GM18511 (cell line): ENCODE data around the gene RHOXF2B.
"Not testable (repeated sequence)": the region's sequence is repeated elsewhere in the genome, so short reads cannot be mapped to it uniquely, and the experiment has no call there.

Source experiments
- ATAC-seq: cut with Tn5 transposase; IDR thresholded peaks from one replicate; pipeline ENCODE4 v1.9.1; 2021; ENCODE audit warnings: mild to moderate bottlenecking, moderate library complexity; ENCODE audit not compliant: unreplicated experiment

RHOXF2B gene

DNA sequence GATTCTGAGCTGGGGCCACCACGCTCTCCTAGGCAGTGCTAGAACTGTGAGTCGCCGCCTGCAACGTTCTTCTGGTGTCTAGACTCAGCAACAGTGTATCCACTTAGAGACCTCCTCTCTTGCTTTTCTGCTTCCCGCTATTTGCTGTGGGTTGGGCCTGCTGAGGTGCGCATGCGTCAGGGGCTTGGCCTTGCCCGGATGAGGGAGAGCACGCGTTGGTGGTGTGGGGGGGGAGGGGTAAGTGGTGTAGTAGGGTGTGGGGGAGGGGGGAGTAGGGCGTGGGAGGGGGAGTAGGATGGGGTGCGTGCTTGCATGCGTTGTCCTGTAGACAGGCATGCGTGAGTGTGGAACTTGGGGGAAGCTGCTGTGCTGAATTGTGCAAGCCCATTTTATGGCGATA lies at the start of gene RHOXF2B:
TSS of gene RHOXF2B (minus strand) at position 101 of the 400 bp plus-strand sequence. CDS start 138 bp downstream, outside the sequence.
- not testable (repeated sequence) for ATAC-seq

DNA sequence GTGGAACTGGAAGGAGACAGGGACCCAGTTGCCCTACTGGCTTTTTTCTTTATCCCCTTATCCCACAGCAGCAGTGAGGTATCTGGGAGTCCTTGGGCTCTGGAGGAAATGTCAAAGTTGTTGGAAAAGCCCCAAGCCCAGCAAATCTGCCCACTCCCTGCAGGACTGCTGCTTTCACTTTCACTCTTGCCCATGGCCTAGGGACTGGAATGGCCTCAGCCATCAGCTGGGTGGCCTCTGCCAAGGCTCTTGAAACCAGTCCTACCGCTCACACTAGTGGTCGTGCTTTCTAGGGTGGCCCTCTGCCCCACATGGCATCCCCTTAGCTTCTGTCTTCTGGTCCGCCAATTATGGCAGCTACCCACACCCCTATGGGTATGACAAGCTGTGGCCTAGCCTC lies 48.0 kb upstream of the RHOXF2B start:
- ATAC-seq: no peak

DNA sequence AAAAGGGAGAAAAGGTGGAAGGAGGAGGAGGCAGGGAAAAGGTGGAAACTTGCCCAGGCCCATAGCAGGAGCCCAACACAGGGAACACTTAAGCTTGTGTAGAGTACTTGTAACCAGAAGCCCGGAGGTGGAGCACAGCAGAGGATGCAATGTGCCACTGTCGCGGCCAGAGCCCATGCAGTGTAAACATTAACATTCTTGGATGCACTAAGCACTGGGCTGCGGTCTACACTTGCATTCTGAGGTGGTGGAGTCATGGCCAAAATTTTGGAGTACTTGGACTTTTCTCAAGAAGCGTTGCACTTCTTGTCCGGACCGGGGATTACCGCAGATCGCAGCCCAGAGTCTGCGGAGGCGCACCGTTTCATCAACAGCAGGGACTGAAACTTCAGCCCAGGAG lies 42.7 kb upstream of the RHOXF2B start:
- ATAC-seq: no peak

DNA sequence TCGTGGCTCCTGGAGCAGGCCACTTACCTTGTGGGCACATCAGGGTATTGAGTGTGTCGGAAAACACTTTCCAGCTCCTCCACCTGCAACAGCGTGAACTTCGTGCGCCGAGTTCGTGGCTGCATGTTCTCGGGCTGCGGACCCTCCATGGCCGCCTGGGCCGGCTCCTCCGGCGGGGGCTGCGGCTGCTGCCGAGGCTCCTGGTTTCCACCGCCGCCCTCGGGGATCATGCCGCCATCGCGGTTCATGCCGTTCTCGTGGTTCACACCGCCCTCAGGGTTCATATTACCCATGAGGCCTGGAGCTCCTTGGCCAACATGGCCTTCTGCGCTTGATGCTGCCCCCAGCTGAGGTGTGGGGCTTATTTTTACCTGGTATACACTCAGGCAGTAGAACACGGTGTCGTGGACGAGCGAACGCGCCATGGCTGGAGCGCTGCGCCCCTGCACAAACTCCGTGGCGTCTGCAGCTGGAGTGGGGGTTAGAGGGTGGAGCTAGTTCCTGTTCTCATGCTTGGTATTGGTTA lies 38.0 kb upstream of the RHOXF2B start, which contains the start of gene RHOXF1:
TSS of gene RHOXF1 (minus strand) at position 476 of the 526 bp plus-strand sequence. CDS start at position 425, 51 bp downstream.
- ATAC-seq: no peak

DNA sequence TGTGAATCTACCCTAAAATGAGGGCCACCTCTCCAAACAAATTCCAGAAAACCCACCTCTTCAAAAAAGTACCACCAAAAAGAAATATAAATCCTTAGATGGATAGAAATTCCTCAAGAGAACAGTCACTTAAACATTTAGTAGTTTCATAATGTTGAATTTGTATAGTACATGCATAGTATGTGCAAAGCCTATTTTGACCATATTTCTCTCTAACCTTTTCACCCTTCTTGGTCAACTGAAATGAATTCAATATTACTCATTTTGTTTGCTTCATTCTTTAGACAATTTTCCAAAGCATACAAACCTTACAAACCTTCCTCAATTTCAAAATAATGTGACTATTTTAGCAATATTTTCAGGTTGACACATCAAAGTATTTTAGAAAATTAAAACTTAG lies 34.1 kb upstream of the RHOXF2B start:
- ATAC-seq: no peak

DNA sequence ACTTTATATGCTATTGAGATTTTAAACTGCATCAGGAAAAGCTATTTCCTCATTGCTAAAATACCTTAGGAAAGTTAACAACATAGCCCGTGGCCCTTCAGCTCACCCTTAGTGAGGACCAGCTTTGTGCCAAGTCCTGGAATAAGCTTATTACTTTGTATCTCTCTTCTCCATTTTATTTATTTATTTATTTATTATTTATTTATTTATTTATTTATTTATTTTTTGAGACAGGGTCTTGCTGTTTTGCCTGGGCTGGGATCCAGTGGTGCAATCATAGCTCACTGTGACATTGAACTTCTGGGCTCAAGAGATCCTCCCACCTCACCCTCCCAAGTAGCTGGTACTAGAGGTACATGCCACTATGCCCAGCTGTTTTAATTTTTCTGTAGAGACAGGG lies 31.9 kb upstream of the RHOXF2B start:
- ATAC-seq: no peak

DNA sequence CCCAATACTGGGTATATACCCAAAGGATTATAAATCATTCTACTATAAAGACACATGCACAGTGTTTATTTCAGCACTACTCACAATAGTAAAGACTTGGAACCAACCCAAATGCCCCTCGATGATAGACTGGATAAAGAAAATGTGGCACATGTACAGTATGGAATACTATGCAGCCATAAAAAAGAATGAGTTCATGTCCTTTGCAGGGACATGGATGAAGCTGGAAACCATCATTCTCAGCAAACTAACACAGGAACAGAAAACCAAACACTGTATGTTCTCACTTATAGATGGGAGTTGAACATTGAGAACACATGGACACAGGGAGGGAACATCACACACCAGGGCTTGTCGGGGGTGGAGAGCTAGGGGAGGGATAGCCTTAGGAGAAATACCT lies 27.2 kb upstream of the RHOXF2B start:
- not testable (repeated sequence) for ATAC-seq

DNA sequence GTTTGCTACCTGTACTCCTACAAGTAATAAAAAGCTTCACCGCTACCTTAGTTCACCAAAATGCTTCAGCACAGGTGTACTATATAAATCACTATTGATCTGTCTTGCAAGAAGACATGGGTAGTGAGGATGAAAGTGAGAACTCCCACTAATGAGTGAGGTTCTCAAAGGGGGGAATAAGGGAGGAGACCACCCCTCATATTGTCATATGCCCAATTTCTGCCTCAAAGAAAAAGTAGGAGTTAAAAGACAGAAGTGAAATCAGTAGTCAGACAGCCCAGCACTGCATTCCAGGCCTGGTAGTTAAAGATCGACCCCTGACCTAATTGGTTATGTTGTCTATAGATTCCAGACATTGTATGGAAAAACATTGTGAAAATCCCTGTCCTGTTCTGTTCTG lies 23.6 kb upstream of the RHOXF2B start:
- ATAC-seq: not testable (repeated sequence)

DNA sequence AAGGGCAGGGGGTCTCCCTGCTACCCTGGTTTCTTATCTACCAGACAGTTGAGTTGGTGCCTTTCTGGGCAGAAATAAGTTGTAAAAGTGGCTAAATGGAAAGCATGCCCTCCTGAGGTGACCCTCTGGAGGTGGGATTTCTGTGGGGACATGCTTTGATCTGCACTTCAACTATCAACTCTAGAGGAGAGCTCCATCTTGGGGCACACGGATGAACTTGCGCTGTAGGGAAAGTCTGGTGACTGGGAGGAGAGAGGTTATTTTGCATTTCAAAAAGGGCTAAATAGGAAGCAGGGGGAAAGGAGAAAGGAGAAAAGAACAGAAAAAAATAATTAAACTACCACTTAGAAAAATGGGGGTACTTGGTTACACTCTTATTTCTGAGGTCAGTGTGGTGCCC lies 12.7 kb upstream of the RHOXF2B start:
- no peak for ATAC-seq

DNA sequence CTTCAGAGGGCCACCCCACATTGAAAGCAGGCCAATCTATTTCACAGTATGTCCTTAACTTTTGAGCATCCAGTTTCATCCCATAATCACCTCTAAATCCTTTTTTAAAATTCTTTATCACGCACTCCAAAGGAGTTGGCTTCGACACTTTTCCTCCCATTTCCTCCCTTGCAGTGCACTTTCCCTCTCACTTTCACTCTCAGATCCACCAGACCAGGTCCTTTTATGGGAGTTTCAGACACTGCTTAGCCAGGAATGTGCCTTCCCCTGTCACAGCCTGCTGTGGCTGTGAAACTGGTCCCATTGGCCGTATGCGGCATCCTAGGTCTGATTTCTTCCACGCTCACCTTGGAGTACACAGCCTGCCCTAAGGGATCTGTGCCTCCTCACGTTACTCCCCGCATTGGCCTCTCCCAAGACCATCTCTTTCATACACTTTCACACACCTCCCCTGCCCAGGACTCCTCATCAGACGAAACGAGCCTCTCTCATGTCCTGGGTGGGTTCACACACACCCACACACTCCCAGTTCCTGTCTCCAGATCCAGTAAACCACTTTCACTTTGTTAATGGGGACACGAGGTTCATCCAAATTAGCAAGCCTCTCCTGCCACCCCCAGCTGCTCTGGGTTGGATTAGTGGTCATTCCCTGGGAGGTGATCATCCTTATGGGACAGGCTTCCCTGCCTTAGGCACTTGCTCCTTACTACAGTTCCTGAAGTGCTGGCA lies 10.0 kb upstream of the RHOXF2B start:
- ATAC-seq: no peak

DNA sequence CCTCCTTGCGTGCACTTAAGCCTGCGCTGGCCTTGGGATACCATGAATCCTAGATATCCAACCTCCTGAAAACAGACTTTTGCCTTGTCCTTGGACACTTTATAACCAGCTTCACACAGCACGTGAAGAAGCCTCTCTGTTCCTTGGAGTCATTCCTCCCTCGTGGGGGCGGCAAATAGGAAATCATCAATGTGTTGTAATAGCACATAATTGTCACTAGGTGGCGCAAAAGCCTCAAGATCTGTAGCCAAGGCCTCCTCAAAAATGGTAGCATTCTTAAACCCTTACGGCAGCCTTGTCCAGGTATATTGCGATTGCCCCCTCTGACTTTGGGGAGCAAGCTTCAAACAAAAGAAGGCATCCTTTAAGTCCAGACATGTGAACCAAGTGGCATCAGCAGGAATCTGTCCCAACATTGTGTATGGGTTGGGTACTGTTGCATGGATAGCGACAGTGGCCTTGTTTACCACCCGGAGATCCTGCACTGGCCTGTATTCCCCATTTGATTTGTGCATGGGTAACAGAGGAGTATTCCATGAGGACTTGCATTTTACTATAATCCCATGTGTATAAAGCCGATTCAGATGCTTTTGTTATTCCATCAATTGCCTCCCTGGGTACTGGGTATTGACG lies 8.2 kb upstream of the RHOXF2B start:
- not testable (repeated sequence) for ATAC-seq

DNA sequence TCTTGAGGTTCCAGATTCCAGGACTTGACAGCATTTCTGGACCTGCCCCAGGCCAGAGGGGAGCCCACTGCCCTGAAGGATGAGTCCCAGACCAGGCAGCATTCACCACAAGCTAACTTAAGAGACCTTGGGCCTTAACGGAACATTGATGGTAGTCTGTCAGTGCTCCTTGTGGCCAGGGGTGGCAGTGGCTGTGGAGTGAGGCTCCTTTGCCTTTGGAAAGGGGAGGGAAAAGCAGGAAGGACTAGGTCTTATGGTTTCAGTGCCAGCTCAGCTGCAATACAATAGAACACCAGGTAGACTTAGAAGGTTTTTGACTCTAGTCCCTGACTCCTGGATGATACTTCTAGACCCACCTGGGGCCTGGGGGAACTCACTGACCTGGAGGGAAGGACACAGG lies 11.3 kb downstream of the RHOXF2B start:
- ATAC-seq: not testable (repeated sequence)

DNA sequence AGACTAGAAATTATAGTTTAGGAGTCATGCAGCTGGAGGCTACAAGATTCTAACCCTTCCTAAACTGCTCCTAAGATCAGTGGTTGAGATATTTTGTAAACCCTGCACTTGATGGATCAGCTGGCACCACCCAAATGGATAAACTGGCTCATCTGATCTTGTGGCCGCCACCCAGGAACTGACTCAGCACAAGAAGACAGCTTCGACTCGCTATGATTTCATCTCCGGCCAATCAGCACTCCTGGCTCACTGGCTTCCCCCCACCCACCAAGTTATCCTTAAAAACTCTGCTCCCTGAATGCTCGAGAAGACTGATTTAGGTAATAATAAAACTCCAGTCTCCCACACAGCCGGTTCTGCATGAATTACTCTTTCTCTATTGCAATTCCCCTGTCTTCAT lies 34.8 kb downstream of the RHOXF2B start:
- ATAC-seq: not testable (repeated sequence)

DNA sequence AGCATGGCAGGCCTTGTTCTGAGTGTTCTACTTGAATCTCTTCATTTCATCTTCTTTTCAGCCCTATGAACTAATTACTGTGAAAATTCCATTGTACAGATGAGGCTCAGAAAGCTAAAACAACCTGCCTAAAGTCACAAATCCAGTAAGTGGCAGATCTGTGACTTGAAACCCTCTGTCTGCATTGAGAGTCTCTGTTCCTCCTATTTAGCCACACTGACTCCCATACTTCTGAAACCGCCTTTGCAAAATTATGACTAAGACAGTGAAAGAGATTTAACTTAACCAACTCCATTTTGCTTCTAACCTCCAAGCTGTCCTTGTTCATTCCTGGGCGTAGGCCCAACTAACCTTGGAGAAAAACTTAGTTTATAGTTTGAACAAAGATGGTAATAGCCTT lies 35.2 kb downstream of the RHOXF2B start:
- peak; percentile 82 for ATAC-seq

DNA sequence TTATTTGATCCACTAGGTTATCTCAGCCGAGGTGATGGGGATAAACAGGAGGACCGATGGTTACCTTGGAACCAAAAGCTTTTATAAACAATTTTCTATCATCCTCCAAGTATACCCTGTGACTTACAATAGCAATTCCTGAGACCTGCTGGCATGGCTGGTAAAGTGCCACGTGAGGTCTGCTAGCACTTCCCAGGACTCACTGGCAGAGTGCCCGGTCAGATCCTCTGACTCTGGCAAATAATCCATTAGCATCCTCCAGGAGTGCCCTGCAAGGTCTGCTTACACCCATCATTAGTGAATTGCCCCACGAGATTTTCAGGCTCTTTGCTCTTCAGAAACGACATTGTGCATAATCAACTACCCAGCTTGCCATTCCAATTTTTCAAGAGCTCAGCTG lies 37.3 kb downstream of the RHOXF2B start:
- ATAC-seq: not testable (repeated sequence)

DNA sequence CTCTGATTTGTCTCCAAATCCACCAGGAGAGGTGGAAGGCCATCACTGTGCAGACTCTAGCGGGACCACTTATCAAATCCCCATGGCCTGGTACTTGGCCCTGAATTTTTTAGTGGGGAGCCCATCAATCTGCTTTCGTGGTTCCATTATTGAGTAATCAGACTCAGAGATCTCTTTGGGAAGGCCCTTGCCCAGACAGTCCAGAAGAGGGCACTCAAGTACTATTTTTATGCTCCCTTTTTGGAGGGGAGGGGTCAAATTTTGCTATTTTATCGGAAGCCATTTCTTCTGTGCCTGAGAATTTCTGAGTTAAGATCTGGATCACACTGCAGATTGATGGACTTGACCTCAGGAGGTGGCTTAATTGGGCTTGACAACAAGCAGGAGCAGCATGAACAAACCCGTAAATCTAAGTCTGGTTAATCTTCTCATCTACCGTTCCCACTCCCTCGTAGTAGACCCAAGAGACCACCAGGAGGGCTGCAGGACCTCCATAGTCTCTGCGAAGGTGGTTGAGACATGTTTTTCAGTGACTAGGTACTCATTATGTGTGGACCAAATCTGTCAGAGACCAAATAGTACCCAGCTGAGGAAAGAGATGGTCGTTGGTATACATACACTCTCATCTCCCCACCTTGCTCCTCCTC lies 38.3 kb downstream of the RHOXF2B start:
- not testable (repeated sequence) for ATAC-seq

DNA sequence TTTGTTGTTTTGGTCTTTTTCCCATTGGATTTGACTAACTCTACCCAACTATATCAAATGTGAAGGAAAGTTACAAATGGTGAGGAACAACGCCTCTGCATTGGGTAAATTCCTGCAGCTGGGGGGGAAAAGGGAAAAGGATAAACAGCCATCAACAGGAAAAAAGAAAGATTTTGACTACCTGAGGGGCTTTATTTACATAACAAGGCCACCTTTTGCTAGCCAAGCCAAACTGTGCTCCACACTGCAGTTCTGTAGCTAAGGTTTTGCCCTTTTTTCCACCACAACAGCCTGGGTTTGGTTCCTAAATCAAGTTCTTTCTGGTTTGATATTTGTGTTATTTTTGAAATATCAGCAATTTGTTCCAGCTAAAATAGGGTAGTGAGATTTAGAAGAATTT lies 40.8 kb downstream of the RHOXF2B start:
- ATAC-seq: no peak

DNA sequence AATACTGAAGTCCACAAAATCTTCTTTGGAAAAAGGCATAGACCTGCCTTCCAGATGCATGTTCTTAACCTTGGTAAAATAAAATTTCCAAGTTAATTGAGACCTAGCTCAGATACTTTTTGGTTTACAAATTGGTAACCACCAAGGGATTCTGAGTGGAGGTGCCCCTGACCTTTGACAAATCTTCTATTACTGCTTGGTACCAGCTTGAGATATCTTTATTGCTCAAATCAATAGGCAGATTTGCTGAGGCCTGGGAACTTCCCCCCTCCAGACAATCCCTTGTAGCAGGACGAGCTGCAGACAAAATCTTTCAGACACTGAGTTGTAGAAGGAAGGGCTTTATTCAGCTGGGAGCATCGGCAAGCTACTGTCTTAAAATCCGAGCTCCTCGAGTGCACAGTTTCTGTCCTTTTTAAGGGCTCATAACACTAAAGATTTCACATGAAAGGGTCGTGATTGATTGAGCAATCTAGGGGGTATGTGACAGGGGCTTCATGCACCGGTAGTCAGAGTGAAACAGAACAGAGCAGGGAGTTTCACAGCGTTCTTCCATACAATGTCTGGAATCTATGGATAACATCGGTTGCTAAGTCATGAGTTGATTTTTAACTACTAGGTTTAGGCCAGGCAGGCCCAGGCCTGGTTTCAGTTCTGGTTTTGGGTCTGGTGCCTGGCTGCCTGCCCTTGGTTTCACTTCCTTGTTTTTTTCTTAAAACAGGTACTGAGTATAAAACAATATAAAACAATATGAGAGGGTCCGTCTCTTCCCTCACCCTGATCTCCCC lies 41.8 kb downstream of the RHOXF2B start:
- peak; percentile 93 for ATAC-seq

DNA sequence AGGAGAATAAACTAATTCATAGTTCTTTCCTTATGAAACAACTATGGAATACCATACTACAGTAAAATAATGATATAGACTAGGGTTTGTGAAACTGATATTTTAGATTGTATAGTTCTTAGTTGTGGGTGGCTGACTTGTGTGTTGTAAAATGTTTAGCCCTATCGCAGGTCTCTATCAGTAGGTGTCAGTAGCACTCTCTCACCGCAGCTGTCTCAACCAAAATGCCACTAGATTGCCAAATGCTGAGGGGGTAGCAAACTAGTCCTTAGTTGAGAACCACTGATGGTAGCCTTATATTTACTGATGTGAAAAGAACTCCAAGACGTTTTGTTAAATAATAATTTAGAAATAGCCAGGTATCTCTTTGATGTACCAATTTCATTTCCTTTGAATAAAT lies 48.1 kb downstream of the RHOXF2B start:
- ATAC-seq: no peak

DNA sequence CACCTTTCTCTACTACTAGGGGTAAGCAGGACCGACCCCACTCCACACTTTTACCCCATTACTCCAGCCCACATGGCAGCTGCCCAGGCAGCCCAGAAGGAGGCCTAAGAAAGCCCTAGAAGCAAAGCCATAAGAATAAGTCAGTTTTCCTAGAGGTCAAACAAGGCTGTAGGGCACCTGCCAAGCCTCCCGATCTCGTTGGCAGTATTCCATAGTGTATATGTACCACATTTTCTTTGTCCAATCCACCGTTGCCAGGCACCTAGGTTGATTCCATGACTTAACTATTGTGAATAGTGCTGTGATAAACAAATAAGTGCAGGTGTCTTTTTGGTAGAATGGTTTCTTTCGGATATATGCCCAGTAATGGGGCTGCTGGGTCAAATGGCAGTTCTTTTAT lies 54.2 kb downstream of the RHOXF2B start:
- no peak for ATAC-seq

DNA sequence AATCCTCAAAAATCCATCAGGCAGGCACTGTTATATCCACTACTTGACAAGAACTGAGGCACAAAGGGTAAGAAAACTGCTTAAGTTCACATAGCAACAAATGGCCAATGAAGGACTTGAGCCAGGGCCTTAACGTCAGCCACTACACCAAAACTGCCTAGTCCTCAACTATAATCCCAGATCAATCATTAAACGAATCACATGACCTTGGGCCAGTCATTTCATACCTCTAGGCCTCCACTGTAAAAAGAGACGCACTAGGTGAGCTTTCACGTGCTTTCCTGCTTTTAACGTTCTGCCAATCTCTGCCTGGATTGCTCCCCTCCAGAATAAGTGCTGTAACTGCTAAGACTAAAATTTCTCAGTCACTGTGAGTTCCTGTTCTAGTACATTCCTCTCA lies 54.7 kb downstream of the RHOXF2B start:
- ATAC-seq: no peak
